ENCODE data around the gene RS1. TPM values are rescaled to one million over a fixed set of nuclear protein-coding genes. Genes with fewer than 3 reads are reported as not detected.
A peak's percentile ranks its signal among the peaks of the same experiment; 100 is the strongest.

RS1 gene
- total and polyA plus RNA-seq, 2 donors (not counting 3 experiments of a cell fraction or from before 2014, with no cell fraction given): not detected

DNA sequence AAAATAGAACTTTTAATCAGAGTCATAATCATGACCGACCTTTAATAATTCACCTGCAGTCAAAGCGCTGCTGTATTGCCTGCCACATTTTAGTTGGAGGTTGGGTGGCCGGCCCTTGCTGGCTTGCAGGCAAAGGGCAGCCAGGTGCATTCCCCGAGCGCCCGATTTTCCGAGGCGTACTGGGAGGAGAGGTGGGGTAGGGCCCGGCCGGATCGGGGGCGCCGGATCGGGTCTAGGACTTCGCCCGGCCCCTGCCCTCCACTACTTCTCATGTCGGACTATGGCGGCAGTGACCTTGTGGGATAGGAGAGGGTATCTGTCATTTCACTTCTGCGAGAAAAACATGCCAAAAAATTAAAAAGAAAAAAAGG, 2.5 kb upstream of the RS1 start:
- peak; percentile 4 for DNase-seq (ENCODE audit: low read depth, low spot score)
- no peak for TF ChIP-seq JUN (IDR thresholded peaks at IDR 0.05; ENCODE audit: borderline replicate concordance, insufficient read depth, insufficient read length, low read depth)
- no peak for TF ChIP-seq EZH2 (IDR thresholded peaks at IDR 0.05; ENCODE audit: borderline replicate concordance, low read depth, low read length, severe bottlenecking)
- TF ChIP-seq, protein P1, sequence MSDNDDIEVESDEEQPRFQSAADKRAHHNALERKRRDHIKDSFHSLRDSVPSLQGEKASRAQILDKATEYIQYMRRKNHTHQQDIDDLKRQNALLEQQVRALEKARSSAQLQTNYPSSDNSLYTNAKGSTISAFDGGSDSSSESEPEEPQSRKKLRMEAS (IDR thresholded peaks at IDR 0.05; ENCODE audit: insufficient read depth, insufficient read length): no peak
- no peak for TF ChIP-seq POLR2A (IDR thresholded peaks at IDR 0.05; ENCODE audit: low read depth, low read length)
- TF ChIP-seq GATA2 (IDR thresholded peaks at IDR 0.05; ENCODE audit: insufficient read depth, insufficient read length, low read depth, low read length): no peak
- TF ChIP-seq, protein P2, sequence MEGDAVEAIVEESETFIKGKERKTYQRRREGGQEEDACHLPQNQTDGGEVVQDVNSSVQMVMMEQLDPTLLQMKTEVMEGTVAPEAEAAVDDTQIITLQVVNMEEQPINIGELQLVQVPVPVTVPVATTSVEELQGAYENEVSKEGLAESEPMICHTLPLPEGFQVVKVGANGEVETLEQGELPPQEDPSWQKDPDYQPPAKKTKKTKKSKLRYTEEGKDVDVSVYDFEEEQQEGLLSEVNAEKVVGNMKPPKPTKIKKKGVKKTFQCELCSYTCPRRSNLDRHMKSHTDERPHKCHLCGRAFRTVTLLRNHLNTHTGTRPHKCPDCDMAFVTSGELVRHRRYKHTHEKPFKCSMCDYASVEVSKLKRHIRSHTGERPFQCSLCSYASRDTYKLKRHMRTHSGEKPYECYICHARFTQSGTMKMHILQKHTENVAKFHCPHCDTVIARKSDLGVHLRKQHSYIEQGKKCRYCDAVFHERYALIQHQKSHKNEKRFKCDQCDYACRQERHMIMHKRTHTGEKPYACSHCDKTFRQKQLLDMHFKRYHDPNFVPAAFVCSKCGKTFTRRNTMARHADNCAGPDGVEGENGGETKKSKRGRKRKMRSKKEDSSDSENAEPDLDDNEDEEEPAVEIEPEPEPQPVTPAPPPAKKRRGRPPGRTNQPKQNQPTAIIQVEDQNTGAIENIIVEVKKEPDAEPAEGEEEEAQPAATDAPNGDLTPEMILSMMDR (IDR thresholded peaks at IDR 0.05; ENCODE audit: extremely low read depth in 1 of 2, insufficient read depth in 1 of 2, low read depth in 1 of 2, low read length in 2 of 2): no peak
- TF ChIP-seq POLR2AphosphoS5 (IDR thresholded peaks at IDR 0.05; ENCODE audit: insufficient read depth, low read depth, low read length): no peak
- no peak for TF ChIP-seq FOS (IDR thresholded peaks at IDR 0.05; ENCODE audit: borderline replicate concordance, insufficient read depth, low read length)
- TF ChIP-seq MYC (IDR thresholded peaks at IDR 0.05; ENCODE audit: low read depth, low read length): no peak
- Histone ChIP-seq H3K4me3 (replicated peaks in 1 of 3; ENCODE audit: insufficient read depth in 1 of 3, low read depth in 1 of 3, low read length in 3 of 3) (peak overlapping the region; percentile 42 to 76 (median 70)), H3K27ac (ENCODE audit: insufficient read depth, low read depth, low read length) (no peak overlapping the region), H3K4me1 (ENCODE audit: control insufficient read depth, extremely low read depth, insufficient read depth, low read length) (no peaks in the 10 kb centered on the region), H2AFZ (ENCODE audit: low read depth, low read length) (peak overlapping the region; percentile 79), H3K9me1 (replicated peaks; ENCODE audit: control insufficient read depth, extremely low read depth, insufficient read depth, low read length) (no peaks in the 10 kb centered on the region), H3K27me3 (ENCODE audit: control insufficient read depth in 2 of 2, insufficient read depth in 2 of 2, low read length in 2 of 2) (no peaks in the 10 kb centered on the region), H3K9ac (replicated peaks; ENCODE audit: extremely low read depth, insufficient read depth, low read length) (peak overlapping the region; percentile 4), H3K36me3 (ENCODE audit: control insufficient read depth in 2 of 2, extremely low read depth in 1 of 2, insufficient read depth in 2 of 2, low read length in 2 of 2) (no peaks in the 10 kb centered on the region), H4K20me1 (replicated peaks; ENCODE audit: control insufficient read depth, extremely low read depth, insufficient read depth, low read length) (no peaks in the 10 kb centered on the region), H3K4me2 (ENCODE audit: insufficient read depth, low read length) (peak overlapping the region; percentile 67), H3K9me3 (replicated peaks; ENCODE audit: control insufficient read depth, insufficient read depth, low read length) (no peaks in the 10 kb centered on the region), H3K79me2 (ENCODE audit: control insufficient read depth, insufficient read depth, low read length) (no peaks in the 10 kb centered on the region)
- ChIA-PET POLR2A (no interaction called here), CTCF (no interaction called here)
- dilution Hi-C loops (cut with MboI; ENCODE audit: extremely low pct_ligation_motif_present, low sequenced_read_pairs) (no loop called here), intact Hi-C loops (cut with micrococcal nuclease) (loop anchor here (2.0 to 10.0 kb wide), 2 partner anchors 250 to 660 kb away; partner anchors contain the start of gene CDKL5)
- no TSS peak for BruUV-seq (replicated peaks)
- no peak for FAIRE-seq

Data from endothelial cell of umbilical vein (primary cell).